SK-N-SH treated with all-trans-retinoic acid at 6 μM for 48 hours (cell line): ENCODE measurements around the gene TPO.

ENCODE experiments used
- ARNTL ChIP-seq: fragments of 450-650 bp; formaldehyde crosslinking; IDR thresholded peaks from 2 replicates; pipeline ENCODE4 v1.5.0; 2020; ENCODE audit warnings: low read depth, mild to moderate bottlenecking, moderate library complexity, borderline replicate concordance
- CREB5 ChIP-seq: fragments of 250-450 bp; sonication (Bioruptor Pico); IDR thresholded peaks from 2 replicates; pipeline ENCODE4 v1.5.1; 2020; ENCODE audit warnings: low read depth, mild to moderate bottlenecking, moderate library complexity
- CSDC2 ChIP-seq: fragments of 250-450 bp; sonication (Bioruptor Pico); IDR thresholded peaks from 2 replicates; pipeline ENCODE4 v1.5.0; 2020; ENCODE audit warnings: mild to moderate bottlenecking, moderate library complexity
- CSRNP3 ChIP-seq: fragments of 250-450 bp; sonication (Bioruptor Pico); IDR thresholded peaks from 2 replicates; pipeline ENCODE4 v1.5.1; 2021; ENCODE audit warnings: mild to moderate bottlenecking, moderate library complexity
- GLIS3 ChIP-seq: fragments of 250-450 bp; sonication (Bioruptor Pico); IDR thresholded peaks from 2 replicates; pipeline ENCODE4 v1.5.0; 2020; ENCODE audit warnings: mild to moderate bottlenecking, moderate library complexity
- ISL1 ChIP-seq: fragments of 250-450 bp; sonication (Bioruptor Pico); IDR thresholded peaks from 2 replicates; pipeline ENCODE4 v2.1.2; 2022; ENCODE audit warnings: mild to moderate bottlenecking, moderate library complexity
- PATZ1 ChIP-seq: fragments of 250-450 bp; sonication (Bioruptor Pico); IDR thresholded peaks from 2 replicates; pipeline ENCODE4 v1.8.0; 2020; ENCODE audit warnings: mild to moderate bottlenecking, moderate library complexity, borderline replicate concordance
- RARB ChIP-seq: fragments of 250-450 bp; sonication (Bioruptor Pico); IDR thresholded peaks from 2 replicates; pipeline ENCODE4 v1.8.0; 2021; ENCODE audit warnings: mild to moderate bottlenecking, moderate library complexity
- TOX ChIP-seq: fragments of 250-450 bp; sonication (Bioruptor Pico); IDR thresholded peaks from 2 replicates; pipeline ENCODE4 v1.8.0; 2021; ENCODE audit warnings: mild to moderate bottlenecking, moderate library complexity, borderline replicate concordance
- ZC3H10 ChIP-seq: fragments of 250-450 bp; sonication (Bioruptor Pico); IDR thresholded peaks from 2 replicates; pipeline ENCODE4 v1.5.1; 2021; ENCODE audit warnings: mild to moderate bottlenecking, moderate library complexity
- ZFP3 ChIP-seq: fragments of 250-450 bp; sonication (Bioruptor Pico); IDR thresholded peaks from 2 replicates; pipeline ENCODE4 v1.5.0; 2020; ENCODE audit warnings: mild to moderate bottlenecking, moderate library complexity
- ZFP30 ChIP-seq: fragments of 450-650 bp; formaldehyde crosslinking; IDR thresholded peaks from 2 replicates; pipeline ENCODE4 v1.5.0; 2022; ENCODE audit warnings: mild to moderate bottlenecking, moderate library complexity
- ZNF565 ChIP-seq: fragments of 450-650 bp; formaldehyde crosslinking; conservative IDR thresholded peaks from 2 replicates; pipeline ENCODE4 v1.5.0; 2020; ENCODE audit warnings: low read depth, mild to moderate bottlenecking, moderate library complexity

- TF ChIP-seq ZFP30 (CRISPR knock-in tag), result no peak
- TF ChIP-seq GLIS3, result no peak
- no peak for TF ChIP-seq ISL1 (CRISPR knock-in tag)
- TF ChIP-seq CREB5 (CRISPR knock-in tag), result no peak
- no peak for TF ChIP-seq ZFP3
- no peak for TF ChIP-seq CSRNP3 (CRISPR knock-in tag)
- TF ChIP-seq ZNF565 (CRISPR knock-in tag), result no peak
- no peak for TF ChIP-seq TOX (CRISPR knock-in tag)
- TF ChIP-seq RARB (CRISPR knock-in tag), result no peak
- TF ChIP-seq ARNTL (CRISPR knock-in tag), result no peak
- TF ChIP-seq PATZ1, result no peak
- TF ChIP-seq CSDC2 (CRISPR knock-in tag), result no peak
- no peak for TF ChIP-seq ZC3H10 (CRISPR knock-in tag)
These were observed 45.2 kb downstream of the TPO start for GRCh38 chr2:1458432-1458831.
